Stimulated activated CD4-positive, alpha-beta T cell treated with anti-CD3 and anti-CD28 coated beads, Interleukin-2, amount 100 ng/mL, for 48 hours (primary cell): Measurements from ENCODE around the gene LRRC18.

Source experiments
- DNase-seq, 2 donors: peaks; one replicate each; pipeline ENCODE4 v3.0.0-alpha.2; 2020

The LRRC18 gene

DNA sequence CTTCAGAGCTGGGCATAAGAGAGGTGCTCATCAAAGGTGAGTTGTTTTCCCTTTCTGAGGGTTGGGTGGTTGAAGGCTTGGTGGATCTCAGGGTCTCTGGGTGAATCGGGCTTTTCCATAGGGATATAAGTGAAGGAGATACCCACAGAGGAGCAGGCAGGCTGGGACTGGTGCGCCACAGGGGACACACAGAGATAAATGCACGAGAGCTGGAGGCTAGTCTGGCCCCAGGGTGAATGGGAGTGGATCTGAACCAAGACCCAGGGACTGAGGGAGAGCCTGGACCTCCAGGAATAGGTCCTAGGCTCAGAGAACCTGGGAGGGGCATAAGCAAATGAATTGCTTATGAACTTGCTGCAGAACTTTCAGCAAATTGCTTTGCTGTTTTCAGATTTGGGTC is 61.5 kb downstream of the LRRC18 start:
- DNase-seq, result no peak

DNA sequence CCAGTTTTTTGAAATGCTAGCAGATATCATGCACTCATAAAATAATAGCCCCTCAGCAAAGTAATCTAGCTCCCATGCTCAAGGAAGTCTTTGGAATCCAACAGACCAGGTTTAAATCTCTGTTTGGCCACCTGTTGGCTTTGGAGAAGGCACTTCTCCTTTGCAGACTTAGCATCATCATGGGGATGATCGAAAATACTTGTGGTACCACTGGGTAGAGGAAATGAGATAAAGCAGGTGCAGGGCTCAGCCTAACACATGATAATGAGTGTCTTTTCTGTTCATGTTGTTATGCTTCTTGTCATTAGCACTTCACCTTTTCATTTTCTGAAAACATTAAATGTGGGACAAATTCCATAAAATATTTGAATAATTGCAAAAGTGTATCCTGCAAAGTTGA is 67.4 kb downstream of the LRRC18 start:
- no peak for DNase-seq
